Left ventricle myocardium superior (tissue), 1 donor: ENCODE measurements around the gene ABT1. TPM values are rescaled to one million over a fixed set of nuclear protein-coding genes. Genes with fewer than 3 reads are reported as not detected.

ENCODE experiments used
- total RNA-seq: library from RNA; stranded (reverse); fragmentation: NEBNext Ultra II Directional; extraction: Animal tissue kit (Norgen Biotek cat#: 25700); gene quantifications from one replicate; pipeline ENCODE4 v1.2.1, GENCODE V29; 2021
- donor health status: DM: no; HTN: yes; CAD: no; lungs with severe emphysema.

ABT1 gene
- total RNA-seq, 1 donor from 2014 or later, result 9.0 TPM

Other genes with a start within 250 kb of the ABT1 start
- 15.5 TPM for gene BTN3A2, start 231.8 kb upstream of the ABT1 start, total RNA-seq
- 4.5 TPM for gene BTN2A2, start 213.8 kb upstream of the ABT1 start, total RNA-seq
- gene BTN3A1, start 194.7 kb upstream of the ABT1 start, total RNA-seq, result 9.4 TPM
- gene BTN3A3, start 156.4 kb upstream of the ABT1 start, total RNA-seq, result 8.9 TPM
- gene BTN2A1, start 139.0 kb upstream of the ABT1 start, total RNA-seq, result 14.6 TPM
- gene BTN1A1, start 96.7 kb upstream of the ABT1 start, total RNA-seq, result not detected
- gene HMGN4, start 58.6 kb upstream of the ABT1 start, total RNA-seq, result 25.3 TPM
- 12.7 TPM for gene ZNF322, start 62.8 kb downstream of the ABT1 start, total RNA-seq